ENCODE measurements around the gene COX20. TPM values are rescaled to one million over a fixed set of nuclear protein-coding genes. Genes with fewer than 3 reads are reported as not detected.

COX20 gene
- 22.6 to 66.1 TPM (median 23.9 TPM) in 3 replicates for polyA plus RNA-seq
- 124 TPM for polyA plus RNA-seq (2011; ENCODE audit: low read depth)
- 27.6 and 35.7 TPM in 2 replicates for polyA plus RNA-seq (2011; cell fraction: cytosol; rRNA removed)
- polyA plus RNA-seq (2011; cell fraction: nucleus; rRNA removed) = 10.5 and 17.3 TPM in 2 replicates
- polyA plus RNA-seq (2012; ENCODE audit: low replicate concordance) = 19.2 and 36.5 TPM in 2 replicates
- polyA minus RNA-seq = 1.1 to 8.0 TPM (median 3.2 TPM) in 3 replicates
- 8.1 TPM for polyA minus RNA-seq (2011; cell fraction: cytosol; rRNA and poly(A)+ RNA removed)
- 2.3 and 5.4 TPM in 2 replicates for polyA minus RNA-seq (2011; cell fraction: nucleus; rRNA and poly(A)+ RNA removed)

DNA sequence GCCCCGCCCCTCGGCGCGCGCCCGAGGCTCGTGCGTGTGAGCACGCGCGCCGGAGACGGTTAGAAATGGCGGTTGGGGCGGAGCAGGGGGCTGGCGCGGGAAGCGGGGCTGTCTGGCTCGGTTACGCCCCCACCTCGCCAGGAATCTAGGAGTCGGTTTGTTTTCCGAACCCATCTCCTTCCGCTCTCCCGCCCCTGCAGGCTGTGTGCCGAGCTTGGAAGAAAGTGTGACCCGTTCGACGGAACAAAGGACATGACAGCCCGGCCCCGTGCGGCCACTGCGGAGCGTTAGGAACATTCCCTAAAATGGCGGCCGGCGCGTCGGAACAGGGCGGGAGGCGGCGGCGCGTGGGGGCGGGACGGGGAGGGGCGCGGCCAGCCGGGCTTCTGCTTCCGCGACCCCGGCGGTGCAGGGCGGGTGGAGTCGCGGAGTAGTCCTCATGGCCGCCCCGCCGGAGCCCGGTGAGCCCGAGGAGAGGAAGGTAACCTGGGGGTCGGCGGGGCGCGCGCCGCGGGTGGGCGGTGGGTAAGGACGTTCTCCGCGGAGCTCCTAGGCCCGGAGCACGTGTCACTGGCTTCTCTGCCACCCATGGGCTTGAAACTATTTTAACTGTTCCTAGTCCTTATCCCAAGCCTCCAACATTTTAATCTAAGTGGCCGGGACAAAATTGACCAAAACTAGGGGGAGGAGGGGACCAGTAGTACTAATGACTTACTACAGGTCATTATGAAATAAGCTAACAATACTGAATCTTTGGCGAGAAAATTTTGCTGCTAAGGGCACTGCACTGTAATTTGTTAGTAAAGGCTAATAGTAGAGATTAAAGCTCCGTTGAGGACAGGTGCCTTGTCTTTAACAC, at the start of gene COX20:
Gene COX20 (plus strand): TSS at position 383 of the 859 bp plus-strand sequence. CDS start 57 bp downstream, at position 440.
- Histone ChIP-seq H3K27ac (ENCODE audit: control insufficient read depth, insufficient read depth, low read length) (peak within 1 kb of the TSS; percentile 94), H3K4me3 (ENCODE audit: control insufficient read depth in 2 of 3, extremely low read depth in 1 of 3, insufficient read depth in 2 of 3, low read depth in 1 of 3, low read length in 3 of 3) (peak within 1 kb of the TSS; percentile 48 to 83 (median 71)), H3K79me2 (ENCODE audit: control insufficient read depth, insufficient read depth, low read length) (peaks cover 43% of the 10 kb centered on the region), H3K9me1 (ENCODE audit: control insufficient read depth, extremely low read depth, insufficient read depth, low read length) (no peaks in the 10 kb centered on the region), H3K4me2 (ENCODE audit: control insufficient read depth, extremely low read depth, insufficient read depth, low read depth, low read length) (peak within 1 kb of the TSS; percentile 93), H3K36me3 (ENCODE audit: control insufficient read depth in 2 of 2, extremely low read depth in 1 of 2, insufficient read depth in 2 of 2, low read length in 2 of 2) (peaks cover 6 to 7% of the 10 kb centered on the region in 2 experiments), H3K27me3 (ENCODE audit: control insufficient read depth, extremely low read depth, insufficient read depth, low read length) (no peaks in the 10 kb centered on the region), H2AFZ (ENCODE audit: control insufficient read depth, low read length) (peak within 1 kb of the TSS; percentile 92), H4K20me1 (ENCODE audit: control insufficient read depth, extremely low read depth, insufficient read depth, low read length) (no peaks in the 10 kb centered on the region), H3K9ac (ENCODE audit: control insufficient read depth, extremely low read depth, insufficient read depth, low read length) (peak within 1 kb of the TSS; percentile 96), H3K9me3 (ENCODE audit: control insufficient read depth, low read depth, low read length) (no peaks in the 10 kb centered on the region), H3K4me1 (ENCODE audit: control insufficient read depth, extremely low read depth, insufficient read depth, low read length) (peaks cover 8% of the 10 kb centered on the region)
- FAIRE-seq (no peak), DNase-seq (ENCODE audit: low read depth, low spot score) (no peak)
- no peak for TF ChIP-seq EZH2 (IDR thresholded peaks at IDR 0.05; ENCODE audit: low read length)
- TF ChIP-seq, protein P1, sequence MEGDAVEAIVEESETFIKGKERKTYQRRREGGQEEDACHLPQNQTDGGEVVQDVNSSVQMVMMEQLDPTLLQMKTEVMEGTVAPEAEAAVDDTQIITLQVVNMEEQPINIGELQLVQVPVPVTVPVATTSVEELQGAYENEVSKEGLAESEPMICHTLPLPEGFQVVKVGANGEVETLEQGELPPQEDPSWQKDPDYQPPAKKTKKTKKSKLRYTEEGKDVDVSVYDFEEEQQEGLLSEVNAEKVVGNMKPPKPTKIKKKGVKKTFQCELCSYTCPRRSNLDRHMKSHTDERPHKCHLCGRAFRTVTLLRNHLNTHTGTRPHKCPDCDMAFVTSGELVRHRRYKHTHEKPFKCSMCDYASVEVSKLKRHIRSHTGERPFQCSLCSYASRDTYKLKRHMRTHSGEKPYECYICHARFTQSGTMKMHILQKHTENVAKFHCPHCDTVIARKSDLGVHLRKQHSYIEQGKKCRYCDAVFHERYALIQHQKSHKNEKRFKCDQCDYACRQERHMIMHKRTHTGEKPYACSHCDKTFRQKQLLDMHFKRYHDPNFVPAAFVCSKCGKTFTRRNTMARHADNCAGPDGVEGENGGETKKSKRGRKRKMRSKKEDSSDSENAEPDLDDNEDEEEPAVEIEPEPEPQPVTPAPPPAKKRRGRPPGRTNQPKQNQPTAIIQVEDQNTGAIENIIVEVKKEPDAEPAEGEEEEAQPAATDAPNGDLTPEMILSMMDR (optimal IDR thresholded peaks at IDR 0.05 in 1 of 3, IDR thresholded peaks at IDR 0.05 in 1 of 3, conservative IDR thresholded peaks at IDR 0.05 in 1 of 3; ENCODE audit: extremely low read depth in 1 of 3, insufficient read depth in 2 of 3, low read length in 3 of 3) = no peak
- dilution Hi-C loops (cut with MboI; ENCODE audit: extremely low pct_ligation_motif_present, low sequenced_read_pairs) = no loop called here

DNA sequence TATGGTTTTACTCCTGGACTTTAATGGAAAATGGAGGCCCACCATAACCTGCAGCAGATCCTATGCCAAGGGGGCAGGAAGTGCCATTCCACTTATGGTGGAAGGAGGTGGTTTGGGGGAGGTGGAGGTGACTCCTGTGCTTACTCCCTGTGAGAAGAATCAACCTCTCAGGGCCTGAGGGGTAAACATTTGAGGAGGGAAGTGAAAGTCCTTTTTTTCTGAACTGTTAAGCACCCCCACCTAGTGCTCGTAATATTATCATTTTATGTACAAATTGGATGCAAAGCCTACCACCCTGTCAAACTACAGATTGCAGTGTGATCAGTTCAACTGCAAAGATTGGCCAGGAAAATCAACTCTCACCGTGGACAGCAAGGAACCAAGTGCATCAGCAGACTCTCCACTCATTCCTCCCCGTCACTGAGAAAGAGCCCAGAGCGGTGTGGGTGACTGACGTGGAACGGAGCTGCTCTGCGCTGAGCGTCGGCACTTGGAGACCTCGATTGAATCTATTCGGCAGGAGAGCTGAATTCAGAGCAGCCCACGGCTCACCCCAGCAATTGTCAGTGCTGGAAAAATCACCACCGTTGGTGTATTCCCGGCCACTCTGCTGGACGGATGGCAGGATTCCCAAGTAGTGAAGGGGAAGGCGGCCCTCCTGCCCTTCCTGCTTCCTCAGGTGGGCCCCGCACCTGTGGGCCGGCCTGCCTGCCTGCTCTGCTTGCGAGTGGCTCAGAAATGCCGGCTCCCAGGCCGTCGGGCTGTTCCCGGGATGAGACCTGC, 46.8 kb upstream of the COX20 start:
- no peaks in the 10 kb centered on the region for H3K79me2 ChIP-seq (ENCODE audit: control insufficient read depth, insufficient read depth, low read length)
- H3K9ac ChIP-seq (ENCODE audit: control insufficient read depth, extremely low read depth, insufficient read depth, low read length) = no peak overlapping the region
- no peaks in the 10 kb centered on the region for H3K4me1 ChIP-seq (ENCODE audit: control insufficient read depth, extremely low read depth, insufficient read depth, low read length)
- no peak overlapping the region for H3K4me3 ChIP-seq (ENCODE audit: control insufficient read depth in 2 of 3, extremely low read depth in 1 of 3, insufficient read depth in 2 of 3, low read depth in 1 of 3, low read length in 3 of 3)
- H4K20me1 ChIP-seq (ENCODE audit: control insufficient read depth, extremely low read depth, insufficient read depth, low read length) = no peaks in the 10 kb centered on the region
- no peak overlapping the region for H3K27ac ChIP-seq (ENCODE audit: control insufficient read depth, insufficient read depth, low read length)
- no peak for TF ChIP-seq EZH2 (IDR thresholded peaks at IDR 0.05; ENCODE audit: low read length)
- TF ChIP-seq, protein P1 (optimal IDR thresholded peaks at IDR 0.05 in 1 of 3, IDR thresholded peaks at IDR 0.05 in 1 of 3, conservative IDR thresholded peaks at IDR 0.05 in 1 of 3; ENCODE audit: extremely low read depth in 1 of 3, insufficient read depth in 2 of 3, low read length in 3 of 3) = no peak
- DNase-seq (ENCODE audit: low read depth, low spot score) (no peak), FAIRE-seq (no peak)
- H3K27me3 ChIP-seq (ENCODE audit: control insufficient read depth, extremely low read depth, insufficient read depth, low read length) = no peaks in the 10 kb centered on the region
- no peaks in the 10 kb centered on the region for H3K9me3 ChIP-seq (ENCODE audit: control insufficient read depth, low read depth, low read length)
- dilution Hi-C loops (cut with MboI; ENCODE audit: extremely low pct_ligation_motif_present, low sequenced_read_pairs) = no loop called here
- H3K36me3 ChIP-seq (ENCODE audit: control insufficient read depth in 2 of 2, extremely low read depth in 1 of 2, insufficient read depth in 2 of 2, low read length in 2 of 2) = no peaks in the 10 kb centered on the region
- H3K4me2 ChIP-seq (ENCODE audit: control insufficient read depth, extremely low read depth, insufficient read depth, low read depth, low read length) = no peak overlapping the region
- H2AFZ ChIP-seq (ENCODE audit: control insufficient read depth, low read length) = no peak overlapping the region
- no peaks in the 10 kb centered on the region for H3K9me1 ChIP-seq (ENCODE audit: control insufficient read depth, extremely low read depth, insufficient read depth, low read length)

Measured in keratinocyte (primary cell).